OCI-LY7 (cell line): ENCODE measurements around the gene PRSS38. TPM values are rescaled to one million over a fixed set of nuclear protein-coding genes. Genes with fewer than 3 reads are reported as not detected.

ENCODE experiments used
- BruUV-seq: library from RNA; stranded (reverse); fragments of 400-500 nt; replicated peaks from 2 replicates; lab custom pipeline; 2021; lab: Mats Ljungman, UMichigan
- CTCF ChIA-PET: fragments of 300-600 bp; sonication (Branson Sonifier 250); formaldehyde crosslinking; loops from one replicate; lab custom pipeline; 2022; ENCODE audit warnings: antibody characterized with exemption; ENCODE audit not compliant: unreplicated experiment; lab: Charles Lee
- POLR2A ChIA-PET: fragments of 300-600 bp; sonication (Branson Sonifier 250); formaldehyde crosslinking; loops from one replicate; lab custom pipeline; 2022; ENCODE audit warnings: antibody characterized with exemption; lab: Charles Lee
- DNase-seq: peaks from one replicate; pipeline ENCODE4 v3.0.0-alpha.2; 2015; ENCODE audit warnings: low spot score
- H2AFZ ChIP-seq: fragments of 200-600 bp; sonication (generic), shearing (Covaris generic); 2 replicates; pipeline ENCODE4 v1.6.1; 2014; ENCODE audit warnings: mild to moderate bottlenecking, antibody characterized with exemption, low read length, moderate library complexity
- H3K27ac ChIP-seq: fragments of 200-600 bp; sonication (generic); 2 replicates; pipeline ENCODE4 v1.5.1; 2014; ENCODE audit warnings: mixed run types, low read depth, mild to moderate bottlenecking, moderate library complexity, low read length, inconsistent platforms; ENCODE audit not compliant: poor library complexity, severe bottlenecking
- H3K36me3 ChIP-seq: fragments of 200-600 bp; sonication (generic); 2 replicates; pipeline ENCODE4 v1.6.1; 2014; ENCODE audit warnings: mild to moderate bottlenecking, antibody characterized with exemption, low read length, moderate library complexity, mixed read lengths; ENCODE audit not compliant: insufficient read depth
- H3K4me1 ChIP-seq: fragments of 200-600 bp; sonication (generic); 2 replicates; pipeline ENCODE4 v1.5.1; 2014; ENCODE audit warnings: mild to moderate bottlenecking, low read length; ENCODE audit not compliant: insufficient read depth, poor library complexity, severe bottlenecking
- H3K4me2 ChIP-seq: fragments of 200-600 bp; sonication (generic); 2 replicates; pipeline ENCODE4 v1.6.1; 2014; ENCODE audit warnings: mild to moderate bottlenecking, low read length
- H3K4me3 ChIP-seq: fragments of 200-600 bp; sonication (generic); 2 replicates; pipeline ENCODE4 v1.5.1; 2014; ENCODE audit warnings: mild to moderate bottlenecking, low read depth, low read length; ENCODE audit not compliant: poor library complexity, severe bottlenecking
- H3K79me2 ChIP-seq: fragments of 200-600 bp; sonication (generic); 2 replicates; pipeline ENCODE4 v1.6.1; 2016; ENCODE audit warnings: low read depth, mild to moderate bottlenecking, low read length, moderate library complexity, mixed read lengths; ENCODE audit not compliant: insufficient read depth
- H3K9me2 ChIP-seq: fragments of 200-600 bp; sonication (generic); 2 replicates; pipeline ENCODE4 v1.6.1; 2016; ENCODE audit warnings: mild to moderate bottlenecking, low read length, mixed read lengths; ENCODE audit not compliant: insufficient read depth
- H3K9me3 ChIP-seq: fragments of 200-600 bp; sonication (generic); 2 replicates; pipeline ENCODE4 v1.6.1; 2014; ENCODE audit warnings: mild to moderate bottlenecking, mixed run types, low read length, mixed read lengths
- H4K20me1 ChIP-seq: fragments of 200-600 bp; sonication (generic); 2 replicates; pipeline ENCODE4 v1.6.1; 2014; ENCODE audit warnings: mild to moderate bottlenecking, antibody characterized with exemption, low read length, moderate library complexity, mixed read lengths; ENCODE audit not compliant: insufficient read depth
- EZH2phosphoT487 ChIP-seq: fragments of 200-600 bp; sonication (generic); IDR thresholded peaks from 2 replicates; pipeline ENCODE4 v1.6.1; 2018; ENCODE audit warnings: low read depth, borderline replicate concordance, mild to moderate bottlenecking, mixed run types, antibody characterized with exemption, low read length, moderate library complexity, mixed read lengths
- intact Hi-C: fragments of 100-400 bp; cut with micrococcal nuclease; formaldehyde crosslinking; loops from one replicate; pipeline ENCODE4 v1.10.0; 2022; ENCODE audit not compliant: unreplicated experiment
- total RNA-seq, 2 experiments: library from RNA; depleted of rRNA in 1 of 2; stranded (reverse); fragments of >200 nt in 1 of 2; shearing (Covaris generic) in 1 of 2; gene quantifications; 2 replicates each; pipeline ENCODE4 v1.2.3, GENCODE V29; 2014 to 2022
- TF ChIP-seq, protein P1 (sequence below): fragments of 200-600 bp; sonication (generic); conservative IDR thresholded peaks from 2 replicates; pipeline ENCODE4 v1.5.1; 2014; ENCODE audit warnings: mild to moderate bottlenecking, antibody characterized with exemption, low read length, moderate library complexity, mixed read lengths

PRSS38 gene
- total RNA-seq, 2 experiments from 2014 or later, result not detected

DNA sequence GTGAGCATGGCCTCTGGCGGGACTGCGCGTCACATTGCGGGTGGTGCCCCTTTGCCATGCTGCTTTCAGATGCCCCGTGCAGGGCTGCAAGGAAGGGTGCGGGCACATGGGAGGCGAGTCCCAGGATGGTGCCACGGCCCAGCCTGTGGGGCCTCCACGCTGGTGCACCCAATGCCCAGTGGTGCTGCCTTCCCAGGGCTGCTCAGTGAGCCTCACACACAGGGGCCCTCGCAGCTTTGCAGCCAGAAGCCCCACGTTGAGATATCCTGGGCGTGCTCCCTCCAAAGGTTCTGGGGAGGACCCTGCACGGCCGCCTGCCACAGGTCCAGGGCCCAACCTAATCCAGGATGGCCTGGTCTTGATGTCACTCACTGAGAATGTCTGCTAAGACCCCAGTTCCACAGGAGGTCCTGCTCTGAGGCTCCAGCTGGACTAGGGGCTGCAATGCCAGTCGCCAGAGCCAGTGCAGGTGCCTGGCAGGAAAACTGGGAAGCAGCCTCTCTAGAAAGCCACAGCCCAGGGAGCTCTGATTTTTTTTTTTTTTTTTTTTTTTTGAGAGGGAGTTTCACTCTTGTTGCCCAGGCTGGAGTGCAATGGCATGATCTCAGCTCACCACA lies 34.1 kb upstream of the PRSS38 start:
- H3K9me3 ChIP-seq, result no peaks in the 10 kb centered on the region
- ChIA-PET POLR2A (interaction anchor here (0.7 kb wide), 2 partner anchors 27 to 277 kb away, joined by 3 to 4 read pairs; no protein-coding TSS in a partner anchor), CTCF (no interaction called here)
- H2AFZ ChIP-seq, result no peak overlapping the region
- H3K4me3 ChIP-seq, result no peak overlapping the region
- H3K27ac ChIP-seq, result no peak overlapping the region
- TF ChIP-seq, protein P1, sequence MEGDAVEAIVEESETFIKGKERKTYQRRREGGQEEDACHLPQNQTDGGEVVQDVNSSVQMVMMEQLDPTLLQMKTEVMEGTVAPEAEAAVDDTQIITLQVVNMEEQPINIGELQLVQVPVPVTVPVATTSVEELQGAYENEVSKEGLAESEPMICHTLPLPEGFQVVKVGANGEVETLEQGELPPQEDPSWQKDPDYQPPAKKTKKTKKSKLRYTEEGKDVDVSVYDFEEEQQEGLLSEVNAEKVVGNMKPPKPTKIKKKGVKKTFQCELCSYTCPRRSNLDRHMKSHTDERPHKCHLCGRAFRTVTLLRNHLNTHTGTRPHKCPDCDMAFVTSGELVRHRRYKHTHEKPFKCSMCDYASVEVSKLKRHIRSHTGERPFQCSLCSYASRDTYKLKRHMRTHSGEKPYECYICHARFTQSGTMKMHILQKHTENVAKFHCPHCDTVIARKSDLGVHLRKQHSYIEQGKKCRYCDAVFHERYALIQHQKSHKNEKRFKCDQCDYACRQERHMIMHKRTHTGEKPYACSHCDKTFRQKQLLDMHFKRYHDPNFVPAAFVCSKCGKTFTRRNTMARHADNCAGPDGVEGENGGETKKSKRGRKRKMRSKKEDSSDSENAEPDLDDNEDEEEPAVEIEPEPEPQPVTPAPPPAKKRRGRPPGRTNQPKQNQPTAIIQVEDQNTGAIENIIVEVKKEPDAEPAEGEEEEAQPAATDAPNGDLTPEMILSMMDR, result no peak
- no peak for TF ChIP-seq EZH2phosphoT487
- H3K9me2 ChIP-seq, result no peaks in the 10 kb centered on the region
- H3K79me2 ChIP-seq, result no peaks in the 10 kb centered on the region
- H3K4me2 ChIP-seq, result no peak overlapping the region
- no peaks in the 10 kb centered on the region for H3K4me1 ChIP-seq
- intact Hi-C loops, result no loop called here
- BruUV-seq, result no TSS peak
- no peaks in the 10 kb centered on the region for H4K20me1 ChIP-seq
- H3K36me3 ChIP-seq, result peaks cover 3% of the 10 kb centered on the region; the same call in 1 of the 2 replicates
- no peak for DNase-seq

DNA sequence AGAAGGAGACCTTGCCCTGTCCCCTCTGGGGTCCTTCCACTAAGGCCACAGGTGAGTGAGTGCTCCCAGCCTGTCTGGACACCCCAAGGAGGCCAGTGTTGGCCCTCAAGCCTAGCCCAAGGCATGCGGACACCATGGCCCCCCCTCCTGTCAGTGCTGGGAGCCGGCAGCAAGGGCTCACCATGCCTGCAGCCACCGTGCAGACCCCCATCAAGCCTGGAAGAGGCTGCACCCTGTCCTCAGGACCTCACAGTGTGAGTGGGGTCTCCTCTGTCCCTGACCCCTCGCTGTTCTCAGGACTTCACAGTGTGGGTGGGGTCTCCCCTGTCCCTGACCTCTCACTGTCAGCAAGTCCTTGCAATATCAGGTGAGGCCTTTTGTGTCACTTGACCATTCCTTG lies 33.2 kb upstream of the PRSS38 start:
- no TSS peak for BruUV-seq
- intact Hi-C loops, result no loop called here

More for the DNA sequence above, 33.2 kb upstream of the PRSS38 start:
- POLR2A ChIA-PET, result interaction anchor here (0.7 kb wide), 2 partner anchors 26 to 276 kb away, joined by 3 to 4 read pairs; no protein-coding TSS in a partner anchor
- H3K4me3 ChIP-seq, result no peak overlapping the region
- no peaks in the 10 kb centered on the region for H3K79me2 ChIP-seq
- H4K20me1 ChIP-seq, result no peaks in the 10 kb centered on the region
- no peaks in the 10 kb centered on the region for H3K4me1 ChIP-seq
- no peaks in the 10 kb centered on the region for H3K9me2 ChIP-seq
- DNase-seq, result no peak
- H3K36me3 ChIP-seq, result no peaks in the 10 kb centered on the region
- TF ChIP-seq EZH2phosphoT487, result no peak
- TF ChIP-seq, protein P1, result no peak
- no peak overlapping the region for H3K27ac ChIP-seq
- H3K9me3 ChIP-seq, result no peaks in the 10 kb centered on the region
- H2AFZ ChIP-seq, result no peak overlapping the region
- no peak overlapping the region for H3K4me2 ChIP-seq
- CTCF ChIA-PET, result no interaction called here
